Suprapubic skin (tissue), 4 donors: ENCODE measurements around the gene PNMA8A.

ENCODE experiments used
- POLR2A ChIP-seq, 2 donors: fragments of 450-650 bp; IDR thresholded peaks; one replicate each; pipeline ENCODE4 v1.6.1; 2017; ENCODE audit warnings: antibody characterized with exemption in 2 of 2, mild to moderate bottlenecking in 2 of 2, moderate library complexity in 2 of 2
- POLR2AphosphoS5 ChIP-seq, 3 donors: sonication (generic); formaldehyde crosslinking; IDR thresholded peaks; one replicate each; pipeline ENCODE4 v1.6.1; 2017; ENCODE audit warnings: antibody characterized with exemption in 3 of 3
- TF ChIP-seq, protein P1 (sequence below), 2 donors: fragments of 200-600 bp in 1 of 2; fragments of 450-650 bp in 1 of 2; sonication (generic) in 1 of 2; IDR thresholded peaks; one replicate each; pipeline ENCODE4 v1.5.1; 2016 to 2019; ENCODE audit warnings: antibody characterized with exemption in 2 of 2, mild to moderate bottlenecking in 1 of 2, moderate library complexity in 1 of 2

DNA sequence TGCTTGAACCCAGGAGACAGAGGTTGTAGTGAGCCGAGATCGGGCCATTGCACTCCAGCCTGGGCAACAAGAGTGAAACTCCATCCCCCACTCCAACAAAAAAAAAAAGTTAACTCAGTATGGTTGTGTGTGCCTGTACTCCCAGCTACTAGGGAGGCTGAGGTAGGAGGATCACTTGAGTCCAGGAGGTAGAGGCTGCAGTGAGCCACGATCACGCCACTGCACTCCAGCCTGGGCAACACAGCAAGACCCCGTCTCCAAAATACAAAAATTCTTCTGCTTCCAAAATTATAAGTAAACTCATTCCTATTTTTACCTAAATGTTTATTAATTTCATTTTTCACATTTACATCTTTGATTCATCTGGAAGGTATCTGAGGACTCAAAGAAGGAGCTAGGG, 14.4 kb downstream of the PNMA8A start:
- TF ChIP-seq POLR2A (IDR thresholded peaks at IDR 0.05) (no peak), POLR2AphosphoS5 (IDR thresholded peaks at IDR 0.05) (no peak)
- TF ChIP-seq, protein P1, sequence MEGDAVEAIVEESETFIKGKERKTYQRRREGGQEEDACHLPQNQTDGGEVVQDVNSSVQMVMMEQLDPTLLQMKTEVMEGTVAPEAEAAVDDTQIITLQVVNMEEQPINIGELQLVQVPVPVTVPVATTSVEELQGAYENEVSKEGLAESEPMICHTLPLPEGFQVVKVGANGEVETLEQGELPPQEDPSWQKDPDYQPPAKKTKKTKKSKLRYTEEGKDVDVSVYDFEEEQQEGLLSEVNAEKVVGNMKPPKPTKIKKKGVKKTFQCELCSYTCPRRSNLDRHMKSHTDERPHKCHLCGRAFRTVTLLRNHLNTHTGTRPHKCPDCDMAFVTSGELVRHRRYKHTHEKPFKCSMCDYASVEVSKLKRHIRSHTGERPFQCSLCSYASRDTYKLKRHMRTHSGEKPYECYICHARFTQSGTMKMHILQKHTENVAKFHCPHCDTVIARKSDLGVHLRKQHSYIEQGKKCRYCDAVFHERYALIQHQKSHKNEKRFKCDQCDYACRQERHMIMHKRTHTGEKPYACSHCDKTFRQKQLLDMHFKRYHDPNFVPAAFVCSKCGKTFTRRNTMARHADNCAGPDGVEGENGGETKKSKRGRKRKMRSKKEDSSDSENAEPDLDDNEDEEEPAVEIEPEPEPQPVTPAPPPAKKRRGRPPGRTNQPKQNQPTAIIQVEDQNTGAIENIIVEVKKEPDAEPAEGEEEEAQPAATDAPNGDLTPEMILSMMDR (IDR thresholded peaks at IDR 0.05) = no peak
